ENCODE results near the gene RNU5B-1.

Gene RNU5B-1

DNA sequence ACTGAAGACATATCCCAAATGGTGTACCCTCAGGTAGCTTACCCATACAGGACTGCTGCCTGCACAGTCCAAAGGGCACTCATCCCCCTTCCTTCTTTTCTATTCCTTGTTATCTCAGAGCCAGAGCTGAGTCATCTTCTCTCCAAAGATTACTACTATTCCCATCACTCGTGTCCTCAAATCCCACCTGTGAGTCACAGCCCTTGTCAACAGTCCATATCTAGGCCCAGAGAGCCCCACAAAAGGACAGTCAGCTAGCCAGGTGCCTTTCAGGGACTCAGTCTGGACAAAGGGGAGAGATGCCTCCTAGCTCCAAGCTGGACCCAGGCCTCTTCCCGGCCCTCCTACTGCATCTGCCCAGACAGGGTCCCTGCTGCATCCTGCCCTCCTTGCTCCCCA is 28.8 kb upstream of the RNU5B-1 start:
- DNase-seq (ENCODE audit: low read depth), result no peak
- TF ChIP-seq, protein P1, sequence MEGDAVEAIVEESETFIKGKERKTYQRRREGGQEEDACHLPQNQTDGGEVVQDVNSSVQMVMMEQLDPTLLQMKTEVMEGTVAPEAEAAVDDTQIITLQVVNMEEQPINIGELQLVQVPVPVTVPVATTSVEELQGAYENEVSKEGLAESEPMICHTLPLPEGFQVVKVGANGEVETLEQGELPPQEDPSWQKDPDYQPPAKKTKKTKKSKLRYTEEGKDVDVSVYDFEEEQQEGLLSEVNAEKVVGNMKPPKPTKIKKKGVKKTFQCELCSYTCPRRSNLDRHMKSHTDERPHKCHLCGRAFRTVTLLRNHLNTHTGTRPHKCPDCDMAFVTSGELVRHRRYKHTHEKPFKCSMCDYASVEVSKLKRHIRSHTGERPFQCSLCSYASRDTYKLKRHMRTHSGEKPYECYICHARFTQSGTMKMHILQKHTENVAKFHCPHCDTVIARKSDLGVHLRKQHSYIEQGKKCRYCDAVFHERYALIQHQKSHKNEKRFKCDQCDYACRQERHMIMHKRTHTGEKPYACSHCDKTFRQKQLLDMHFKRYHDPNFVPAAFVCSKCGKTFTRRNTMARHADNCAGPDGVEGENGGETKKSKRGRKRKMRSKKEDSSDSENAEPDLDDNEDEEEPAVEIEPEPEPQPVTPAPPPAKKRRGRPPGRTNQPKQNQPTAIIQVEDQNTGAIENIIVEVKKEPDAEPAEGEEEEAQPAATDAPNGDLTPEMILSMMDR (IDR thresholded peaks at IDR 0.05; ENCODE audit: control insufficient read depth, insufficient read depth, low read depth, low read length, missing control alignments), result no peak

GRCh38 chr15:65277015-65277414 is 27.5 kb upstream of the RNU5B-1 start:
- no peak for DNase-seq (ENCODE audit: low read depth)
- TF ChIP-seq, protein P1 (IDR thresholded peaks at IDR 0.05; ENCODE audit: control insufficient read depth, insufficient read depth, low read depth, low read length, missing control alignments), result no peak

More for the DNA sequence above, 28.8 kb upstream of the RNU5B-1 start:
- H3K4me3 ChIP-seq (ENCODE audit: control insufficient read depth, low read depth, low read length), result no peak overlapping the region

GRCh38 chr15:65278480-65278879 is 26.0 kb upstream of the RNU5B-1 start:
- no peak for DNase-seq (ENCODE audit: low read depth)
- no peak overlapping the region for H3K4me3 ChIP-seq (ENCODE audit: control insufficient read depth, low read depth, low read length)
- TF ChIP-seq, protein P1 (IDR thresholded peaks at IDR 0.05; ENCODE audit: control insufficient read depth, insufficient read depth, low read depth, low read length, missing control alignments), result no peak

More at GRCh38 chr15:65277015-65277414, 27.5 kb upstream of the RNU5B-1 start:
- H3K4me3 ChIP-seq (ENCODE audit: control insufficient read depth, low read depth, low read length), result no peak overlapping the region

DNA sequence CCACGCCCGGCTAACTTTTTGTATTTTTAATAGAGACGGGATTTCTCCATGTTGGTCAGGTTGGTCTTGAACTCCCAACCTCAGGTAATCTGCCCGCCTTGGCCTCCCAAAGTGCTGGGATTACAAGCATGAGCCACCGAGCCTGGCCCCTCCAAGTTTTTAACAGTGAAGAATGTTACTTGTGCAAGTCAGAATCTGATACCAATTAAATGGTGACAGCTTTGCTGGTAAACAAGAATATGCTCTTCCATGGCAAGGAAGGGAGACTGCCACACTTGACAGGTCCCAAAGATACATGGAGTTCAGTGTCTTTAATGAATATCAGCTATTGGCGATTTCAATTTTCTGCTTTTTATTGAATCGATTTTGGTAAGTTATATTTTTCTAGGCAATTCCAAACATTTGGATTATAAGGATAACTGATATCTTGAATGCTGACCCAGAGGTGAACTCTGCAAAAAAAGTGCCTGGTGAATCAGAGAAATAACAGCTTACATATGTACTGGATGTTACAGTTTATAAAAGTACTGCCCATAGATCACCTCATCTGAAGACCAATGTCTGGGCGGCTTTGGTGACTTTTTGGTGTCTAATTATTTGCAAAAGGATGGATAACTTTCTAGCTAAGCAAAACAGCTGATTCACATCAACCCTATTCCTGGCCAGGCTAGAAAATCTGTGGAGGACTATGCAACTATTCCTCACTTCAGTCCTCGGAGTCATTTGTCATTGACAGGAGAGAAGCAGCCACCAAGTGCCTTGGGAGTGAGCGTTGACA is 19.0 kb upstream of the RNU5B-1 start:
- TF ChIP-seq, protein P1 (IDR thresholded peaks at IDR 0.05; ENCODE audit: control insufficient read depth, insufficient read depth, low read depth, low read length, missing control alignments), result no peak
- H3K4me3 ChIP-seq (ENCODE audit: control insufficient read depth, low read depth, low read length), result peak overlapping the region; percentile 83
- no peak for DNase-seq (ENCODE audit: low read depth)

DNA sequence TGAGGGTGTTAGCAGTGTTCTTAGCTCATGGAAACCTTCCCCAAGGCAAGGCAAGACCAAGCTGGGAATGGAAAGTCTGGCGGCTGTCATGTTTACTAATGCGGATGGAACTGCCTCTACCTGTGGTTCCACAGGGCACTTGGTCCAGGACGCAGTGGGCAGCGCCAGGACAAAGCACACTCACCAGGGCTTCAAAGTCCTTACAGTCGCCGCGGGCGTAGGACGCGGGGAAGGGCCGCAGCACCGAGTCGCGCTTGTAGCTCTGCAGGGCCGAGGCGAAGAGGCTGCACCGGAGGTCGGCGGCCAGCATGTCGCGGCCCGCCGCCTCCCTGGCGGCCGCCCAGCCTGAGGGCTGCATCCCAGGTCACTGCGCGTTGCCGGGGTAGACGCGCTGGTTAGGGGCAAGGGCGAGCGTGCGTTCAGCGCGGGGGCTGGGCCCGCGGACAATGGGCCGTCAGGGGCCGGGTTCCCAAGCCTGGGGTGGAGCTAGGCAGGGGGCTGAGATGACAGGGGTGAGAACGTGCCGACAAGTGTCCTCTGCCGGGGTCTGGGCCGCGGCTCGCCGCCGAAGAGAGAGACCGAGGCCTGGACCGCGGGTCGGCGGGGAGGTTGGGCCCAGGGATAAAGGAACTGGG is 18.3 kb upstream of the RNU5B-1 start:
- TF ChIP-seq, protein P1 (IDR thresholded peaks at IDR 0.05; ENCODE audit: control insufficient read depth, insufficient read depth, low read depth, low read length, missing control alignments), result no peak
- peak overlapping the region; percentile 83 for H3K4me3 ChIP-seq (ENCODE audit: control insufficient read depth, low read depth, low read length)
- no peak for DNase-seq (ENCODE audit: low read depth)

DNA sequence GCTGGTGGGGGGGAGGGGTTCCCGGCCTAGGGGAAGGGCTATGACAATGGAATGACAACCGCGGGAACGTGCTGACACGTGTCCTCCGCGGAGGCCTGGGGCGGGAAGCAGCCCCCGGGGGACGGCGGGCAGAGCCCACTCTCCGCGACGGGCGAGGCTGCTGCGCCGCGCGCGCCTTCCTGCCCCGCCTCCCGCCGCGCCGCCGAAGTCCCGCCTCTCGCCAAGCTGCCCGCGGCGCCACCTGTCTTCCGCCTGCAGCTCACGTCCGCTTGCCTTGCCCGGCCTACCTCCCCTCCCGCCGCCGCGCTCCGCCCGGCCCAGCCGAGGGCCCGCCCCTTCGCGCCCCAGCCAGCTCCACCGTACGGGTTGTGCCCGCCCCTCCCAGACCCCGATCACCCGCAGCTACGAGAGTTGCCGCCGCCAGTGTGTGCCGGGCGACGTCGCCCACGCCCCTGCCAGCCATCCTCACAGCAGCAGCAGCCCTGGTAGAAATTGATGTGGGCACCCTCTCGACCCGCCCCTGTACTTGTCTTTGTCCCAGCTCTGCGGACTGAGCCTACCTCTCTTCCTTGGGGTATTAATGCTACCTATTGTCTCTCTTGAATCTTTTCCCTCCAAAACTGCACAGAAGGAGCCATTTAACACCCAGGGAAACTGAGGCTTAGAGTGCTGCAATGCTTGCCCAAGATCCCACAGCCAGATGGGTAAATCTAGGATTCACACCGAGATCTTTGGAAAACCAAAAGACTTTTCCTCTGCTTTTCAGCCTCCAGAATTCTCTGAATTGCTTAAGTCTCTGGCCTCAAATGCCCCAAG is 17.6 kb upstream of the RNU5B-1 start, which contains the start of gene PARP16:
Gene PARP16, minus strand, starts transcription at position 180 of the 816 bp plus-strand sequence. CDS start 457 bp downstream, outside the sequence.
- peak within 1 kb of the TSS; percentile 83 for H3K4me3 ChIP-seq (ENCODE audit: control insufficient read depth, low read depth, low read length)
- TF ChIP-seq, protein P1 (IDR thresholded peaks at IDR 0.05; ENCODE audit: control insufficient read depth, insufficient read depth, low read depth, low read length, missing control alignments), result peak; percentile 22
- no peak for DNase-seq (ENCODE audit: low read depth)

Data from AG09309 (cell line).